B cell (primary cell): ENCODE data around the gene NFASC.

Source experiments
- CTCF ChIP-seq: fragments of 200-600 bp; IDR thresholded peaks from one replicate; pipeline ENCODE4 v1.8.0; 2022; ENCODE audit warnings: antibody characterized with exemption, mild to moderate bottlenecking
- EZH2 ChIP-seq: IDR thresholded peaks from 2 replicates; pipeline ENCODE4 v1.6.1; 2012; ENCODE audit warnings: borderline replicate concordance, low read depth, mild to moderate bottlenecking, moderate library complexity, low read length; ENCODE audit not compliant: insufficient read depth, poor library complexity, severe bottlenecking

GRCh38 chr1:205049479-205049878, 178.8 kb downstream of the NFASC start:
- TF ChIP-seq CTCF (no peak), EZH2 (no peak)
